GM12878 (cell line): Measurements from ENCODE around the gene CD2. TPM values are rescaled to one million over a fixed set of nuclear protein-coding genes. Genes with fewer than 3 reads are reported as not detected.
A peak's percentile ranks its signal among the peaks of the same experiment; 100 is the strongest.

ENCODE experiments used
- ASH2L ChIP-seq: fragments of 300-600, 200-600 bp; sonication (generic); IDR thresholded peaks from 2 replicates; pipeline ENCODE4 v1.6.1; 2017; ENCODE audit warnings: low read depth, mild to moderate bottlenecking, borderline replicate concordance
- BACH1 ChIP-seq: fragments of 450-650 bp; IDR thresholded peaks from 2 replicates; pipeline ENCODE4 v1.6.1; 2017; ENCODE audit warnings: mild to moderate bottlenecking, borderline replicate concordance
- BRCA1 ChIP-seq: IDR thresholded peaks from 2 replicates; pipeline ENCODE4 v1.6.1; 2011; ENCODE audit warnings: low read depth, low read length, improper control_type of control experiment
- KAT2A ChIP-seq: conservative IDR thresholded peaks from 2 replicates; pipeline ENCODE4 v1.6.1; 2011; ENCODE audit warnings: low read depth, low read length; ENCODE audit not compliant: control insufficient read depth
- MEF2B ChIP-seq: fragments of 450-650 bp; IDR thresholded peaks from 2 replicates; pipeline ENCODE4 v1.6.1; 2018; ENCODE audit warnings: mild to moderate bottlenecking, moderate library complexity; ENCODE audit not compliant: partially characterized antibody, poor library complexity, severe bottlenecking
- MTA2 ChIP-seq: fragments of 450-650 bp; IDR thresholded peaks from 2 replicates; pipeline ENCODE4 v1.6.1; 2016; ENCODE audit warnings: low read depth, mild to moderate bottlenecking, moderate library complexity
- MXI1 ChIP-seq: fragments of 150-350 bp; IDR thresholded peaks from 2 replicates; pipeline ENCODE4 v1.6.1; 2011; ENCODE audit warnings: low read depth, mild to moderate bottlenecking, inconsistent platforms, low read length, improper control_type of control experiment
- MYB ChIP-seq: fragments of 150-350 bp; IDR thresholded peaks from 2 replicates; pipeline ENCODE4 v1.6.1; 2014; ENCODE audit warnings: mild to moderate bottlenecking, low read depth, low read length, borderline replicate concordance
- NFYB ChIP-seq: IDR thresholded peaks from 2 replicates; pipeline ENCODE4 v1.6.1; 2011; ENCODE audit warnings: low read depth, mild to moderate bottlenecking, low read length, improper control_type of control experiment, moderate library complexity; ENCODE audit not compliant: insufficient read depth
- RCOR1 ChIP-seq: conservative IDR thresholded peaks from 2 replicates; pipeline ENCODE4 v1.6.1; 2012; ENCODE audit warnings: low read depth, low read length, improper control_type of control experiment
- TARDBP ChIP-seq: IDR thresholded peaks from 2 replicates; pipeline ENCODE4 v1.6.1; 2016; ENCODE audit warnings: borderline replicate concordance
- ZNF274 ChIP-seq: IDR thresholded peaks from one replicate; pipeline ENCODE4 v1.8.0; 2011; ENCODE audit not compliant: insufficient read length, insufficient read depth
- ZSCAN29 ChIP-seq: fragments of 450-650 bp; IDR thresholded peaks from 2 replicates; pipeline ENCODE4 v1.6.1; 2017; ENCODE audit warnings: mild to moderate bottlenecking, moderate library complexity
- polyA plus RNA-seq, 11 experiments: library from polyadenylated mRNA; depleted of rRNA in 4 of 11; unstranded in 6 of 11; stranded (reverse) in 5 of 11; fragments of >200 nt; fragmentation: Nextera tagmentation in 4 of 11; fragmentation: Illumina TruSeq in 1 of 11; extraction: Ambion mirVana in 4 of 11; extraction: Trizol in 1 of 11; gene quantifications; 1 replicate in 1 of 11; 2 replicates in 10 of 11; pipeline versions ENCODE4 v1.2.1 to v1.2.3, GENCODE V29; 2011 to 2016; ENCODE audit warnings: inconsistent platforms in 2 of 11, missing spikeins in 2 of 11, low read depth in 1 of 11
- total RNA-seq, 4 experiments: library from RNA; depleted of rRNA in 3 of 4; stranded (reverse); fragments of >200 nt in 3 of 4; fragmentation: Illumina TruSeq in 1 of 4; extraction: Trizol in 1 of 4; gene quantifications; 2 replicates each; pipeline versions ENCODE4 v1.2.1 to v1.2.3, GENCODE V29; 2013 to 2021
- TF ChIP-seq, protein P1 (sequence below): IDR thresholded peaks from 2 replicates; pipeline ENCODE4 v1.6.1; 2012; ENCODE audit warnings: mild to moderate bottlenecking, low read depth, low read length
- TF ChIP-seq, protein P2 (sequence below): IDR thresholded peaks from 2 replicates; pipeline ENCODE4 v1.6.1; 2011; ENCODE audit warnings: borderline replicate concordance, low read depth, mild to moderate bottlenecking, moderate library complexity, mixed read lengths, low read length; ENCODE audit not compliant: insufficient read depth; ENCODE audit errors: extremely low read length
- TF ChIP-seq, protein P3 (sequence below): fragments of 450-650 bp; IDR thresholded peaks from 2 replicates; pipeline ENCODE4 v1.6.1; 2017; ENCODE audit warnings: antibody characterized with exemption, mild to moderate bottlenecking, moderate library complexity
- TF ChIP-seq, protein P4 (sequence below): fragments of 450-650 bp; IDR thresholded peaks from 2 replicates; pipeline ENCODE4 v1.6.1; 2017; ENCODE audit warnings: mild to moderate bottlenecking, low read depth, inconsistent platforms; ENCODE audit not compliant: poor library complexity, severe bottlenecking
- TF ChIP-seq, protein P5 (sequence below): fragments of 450-650 bp; IDR thresholded peaks from 2 replicates; pipeline ENCODE4 v1.6.1; 2017; ENCODE audit warnings: low read depth, mild to moderate bottlenecking, moderate library complexity

The CD2 gene
- total and polyA plus RNA-seq, 10 of the 15 experiments (the other 5 are each of a cell fraction or from before 2014, with no cell fraction given) = 0.15 to 4.3 (median 2.8) TPM

DNA sequence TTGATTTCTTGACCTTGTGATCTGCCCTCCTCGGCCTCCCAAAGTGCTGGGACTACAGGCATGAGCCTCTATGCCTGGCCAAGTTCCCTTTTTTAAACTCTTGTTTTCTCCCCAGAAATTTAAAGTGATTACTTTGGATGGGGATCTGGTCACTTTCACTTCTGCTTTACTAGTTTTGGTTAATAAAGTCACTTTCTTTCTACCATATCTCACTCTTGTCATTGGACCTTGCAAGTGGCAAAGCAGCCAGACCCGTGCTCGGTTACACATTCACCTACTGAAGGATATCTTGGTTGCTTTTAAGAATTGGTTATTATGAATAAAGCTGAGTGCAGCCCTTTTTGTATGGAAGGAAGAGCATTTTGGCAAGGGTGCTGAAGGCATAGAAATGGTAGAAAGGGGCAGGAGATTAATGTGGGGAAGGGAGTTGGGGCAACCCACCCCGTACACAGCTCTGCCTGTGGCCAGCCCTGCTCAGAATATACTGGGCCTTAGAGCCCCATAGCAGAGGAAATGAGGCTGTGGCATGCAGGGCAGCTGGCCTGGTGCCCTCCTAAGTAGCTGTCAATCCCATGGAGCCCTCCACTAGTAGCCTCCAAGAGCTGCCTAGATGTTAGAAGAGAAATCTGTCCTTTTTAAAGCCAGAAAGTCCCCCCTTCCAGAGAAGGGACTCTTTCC lies 40.7 kb downstream of the CD2 start (continued):
- TF ChIP-seq, protein P1, sequence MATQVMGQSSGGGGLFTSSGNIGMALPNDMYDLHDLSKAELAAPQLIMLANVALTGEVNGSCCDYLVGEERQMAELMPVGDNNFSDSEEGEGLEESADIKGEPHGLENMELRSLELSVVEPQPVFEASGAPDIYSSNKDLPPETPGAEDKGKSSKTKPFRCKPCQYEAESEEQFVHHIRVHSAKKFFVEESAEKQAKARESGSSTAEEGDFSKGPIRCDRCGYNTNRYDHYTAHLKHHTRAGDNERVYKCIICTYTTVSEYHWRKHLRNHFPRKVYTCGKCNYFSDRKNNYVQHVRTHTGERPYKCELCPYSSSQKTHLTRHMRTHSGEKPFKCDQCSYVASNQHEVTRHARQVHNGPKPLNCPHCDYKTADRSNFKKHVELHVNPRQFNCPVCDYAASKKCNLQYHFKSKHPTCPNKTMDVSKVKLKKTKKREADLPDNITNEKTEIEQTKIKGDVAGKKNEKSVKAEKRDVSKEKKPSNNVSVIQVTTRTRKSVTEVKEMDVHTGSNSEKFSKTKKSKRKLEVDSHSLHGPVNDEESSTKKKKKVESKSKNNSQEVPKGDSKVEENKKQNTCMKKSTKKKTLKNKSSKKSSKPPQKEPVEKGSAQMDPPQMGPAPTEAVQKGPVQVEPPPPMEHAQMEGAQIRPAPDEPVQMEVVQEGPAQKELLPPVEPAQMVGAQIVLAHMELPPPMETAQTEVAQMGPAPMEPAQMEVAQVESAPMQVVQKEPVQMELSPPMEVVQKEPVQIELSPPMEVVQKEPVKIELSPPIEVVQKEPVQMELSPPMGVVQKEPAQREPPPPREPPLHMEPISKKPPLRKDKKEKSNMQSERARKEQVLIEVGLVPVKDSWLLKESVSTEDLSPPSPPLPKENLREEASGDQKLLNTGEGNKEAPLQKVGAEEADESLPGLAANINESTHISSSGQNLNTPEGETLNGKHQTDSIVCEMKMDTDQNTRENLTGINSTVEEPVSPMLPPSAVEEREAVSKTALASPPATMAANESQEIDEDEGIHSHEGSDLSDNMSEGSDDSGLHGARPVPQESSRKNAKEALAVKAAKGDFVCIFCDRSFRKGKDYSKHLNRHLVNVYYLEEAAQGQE = no peak
- TF ChIP-seq TARDBP (no peak), RCOR1 (no peak), ZNF274 (no peak), MTA2 (peak; percentile 94), BRCA1 (no peak), MXI1 (no peak; the same call in 1 of the 2 replicates), MEF2B (peak; percentile 43), MYB (no peak), KAT2A (no peak), BACH1 (peak; percentile 90; the same call in 1 of the 2 replicates), NFYB (peak; percentile 68; the same call in 1 of the 2 replicates), ASH2L (no peak), ZSCAN29 (no peak)
- TF ChIP-seq, protein P2, sequence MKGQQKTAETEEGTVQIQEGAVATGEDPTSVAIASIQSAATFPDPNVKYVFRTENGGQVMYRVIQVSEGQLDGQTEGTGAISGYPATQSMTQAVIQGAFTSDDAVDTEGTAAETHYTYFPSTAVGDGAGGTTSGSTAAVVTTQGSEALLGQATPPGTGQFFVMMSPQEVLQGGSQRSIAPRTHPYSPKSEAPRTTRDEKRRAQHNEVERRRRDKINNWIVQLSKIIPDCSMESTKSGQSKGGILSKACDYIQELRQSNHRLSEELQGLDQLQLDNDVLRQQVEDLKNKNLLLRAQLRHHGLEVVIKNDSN = no peak
- TF ChIP-seq, protein P3, sequence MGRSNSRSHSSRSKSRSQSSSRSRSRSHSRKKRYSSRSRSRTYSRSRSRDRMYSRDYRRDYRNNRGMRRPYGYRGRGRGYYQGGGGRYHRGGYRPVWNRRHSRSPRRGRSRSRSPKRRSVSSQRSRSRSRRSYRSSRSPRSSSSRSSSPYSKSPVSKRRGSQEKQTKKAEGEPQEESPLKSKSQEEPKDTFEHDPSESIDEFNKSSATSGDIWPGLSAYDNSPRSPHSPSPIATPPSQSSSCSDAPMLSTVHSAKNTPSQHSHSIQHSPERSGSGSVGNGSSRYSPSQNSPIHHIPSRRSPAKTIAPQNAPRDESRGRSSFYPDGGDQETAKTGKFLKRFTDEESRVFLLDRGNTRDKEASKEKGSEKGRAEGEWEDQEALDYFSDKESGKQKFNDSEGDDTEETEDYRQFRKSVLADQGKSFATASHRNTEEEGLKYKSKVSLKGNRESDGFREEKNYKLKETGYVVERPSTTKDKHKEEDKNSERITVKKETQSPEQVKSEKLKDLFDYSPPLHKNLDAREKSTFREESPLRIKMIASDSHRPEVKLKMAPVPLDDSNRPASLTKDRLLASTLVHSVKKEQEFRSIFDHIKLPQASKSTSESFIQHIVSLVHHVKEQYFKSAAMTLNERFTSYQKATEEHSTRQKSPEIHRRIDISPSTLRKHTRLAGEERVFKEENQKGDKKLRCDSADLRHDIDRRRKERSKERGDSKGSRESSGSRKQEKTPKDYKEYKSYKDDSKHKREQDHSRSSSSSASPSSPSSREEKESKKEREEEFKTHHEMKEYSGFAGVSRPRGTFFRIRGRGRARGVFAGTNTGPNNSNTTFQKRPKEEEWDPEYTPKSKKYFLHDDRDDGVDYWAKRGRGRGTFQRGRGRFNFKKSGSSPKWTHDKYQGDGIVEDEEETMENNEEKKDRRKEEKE = no peak
- TF ChIP-seq, protein P4, sequence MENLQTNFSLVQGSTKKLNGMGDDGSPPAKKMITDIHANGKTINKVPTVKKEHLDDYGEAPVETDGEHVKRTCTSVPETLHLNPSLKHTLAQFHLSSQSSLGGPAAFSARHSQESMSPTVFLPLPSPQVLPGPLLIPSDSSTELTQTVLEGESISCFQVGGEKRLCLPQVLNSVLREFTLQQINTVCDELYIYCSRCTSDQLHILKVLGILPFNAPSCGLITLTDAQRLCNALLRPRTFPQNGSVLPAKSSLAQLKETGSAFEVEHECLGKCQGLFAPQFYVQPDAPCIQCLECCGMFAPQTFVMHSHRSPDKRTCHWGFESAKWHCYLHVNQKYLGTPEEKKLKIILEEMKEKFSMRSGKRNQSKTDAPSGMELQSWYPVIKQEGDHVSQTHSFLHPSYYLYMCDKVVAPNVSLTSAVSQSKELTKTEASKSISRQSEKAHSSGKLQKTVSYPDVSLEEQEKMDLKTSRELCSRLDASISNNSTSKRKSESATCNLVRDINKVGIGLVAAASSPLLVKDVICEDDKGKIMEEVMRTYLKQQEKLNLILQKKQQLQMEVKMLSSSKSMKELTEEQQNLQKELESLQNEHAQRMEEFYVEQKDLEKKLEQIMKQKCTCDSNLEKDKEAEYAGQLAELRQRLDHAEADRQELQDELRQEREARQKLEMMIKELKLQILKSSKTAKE = peak; percentile 85
- TF ChIP-seq, protein P5, sequence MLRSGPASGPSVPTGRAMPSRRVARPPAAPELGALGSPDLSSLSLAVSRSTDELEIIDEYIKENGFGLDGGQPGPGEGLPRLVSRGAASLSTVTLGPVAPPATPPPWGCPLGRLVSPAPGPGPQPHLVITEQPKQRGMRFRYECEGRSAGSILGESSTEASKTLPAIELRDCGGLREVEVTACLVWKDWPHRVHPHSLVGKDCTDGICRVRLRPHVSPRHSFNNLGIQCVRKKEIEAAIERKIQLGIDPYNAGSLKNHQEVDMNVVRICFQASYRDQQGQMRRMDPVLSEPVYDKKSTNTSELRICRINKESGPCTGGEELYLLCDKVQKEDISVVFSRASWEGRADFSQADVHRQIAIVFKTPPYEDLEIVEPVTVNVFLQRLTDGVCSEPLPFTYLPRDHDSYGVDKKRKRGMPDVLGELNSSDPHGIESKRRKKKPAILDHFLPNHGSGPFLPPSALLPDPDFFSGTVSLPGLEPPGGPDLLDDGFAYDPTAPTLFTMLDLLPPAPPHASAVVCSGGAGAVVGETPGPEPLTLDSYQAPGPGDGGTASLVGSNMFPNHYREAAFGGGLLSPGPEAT = peak; percentile 97
